HG03460 (cell line): ENCODE data around the gene PCSK5.

ENCODE experiments used
- ATAC-seq: cut with Tn5 transposase; IDR thresholded peaks from one replicate; pipeline ENCODE4 v1.9.1; 2021; ENCODE audit not compliant: unreplicated experiment

PCSK5 gene

GRCh38 chr9:75998096-75998780, 107.8 kb downstream of the PCSK5 start:
- no peak for ATAC-seq

GRCh38 chr9:76001459-76001858, 111.0 kb downstream of the PCSK5 start:
- ATAC-seq: no peak

- ATAC-seq: no peak
These were observed 112.6 kb downstream of the PCSK5 start for GRCh38 chr9:76003041-76003440.

GRCh38 chr9:76004526-76004925, 114.1 kb downstream of the PCSK5 start:
- no peak for ATAC-seq

- ATAC-seq: no peak
These were observed 117.5 kb downstream of the PCSK5 start for GRCh38 chr9:76007935-76008334.

- no peak for ATAC-seq
These were observed 123.3 kb downstream of the PCSK5 start for GRCh38 chr9:76013809-76014208.

- ATAC-seq: no peak
These were observed 127.8 kb downstream of the PCSK5 start for GRCh38 chr9:76018235-76018634.

GRCh38 chr9:76018761-76019160, 128.3 kb downstream of the PCSK5 start:
- no peak for ATAC-seq

- ATAC-seq: no peak
These were observed 130.2 kb downstream of the PCSK5 start for GRCh38 chr9:76020652-76021051.

- no peak for ATAC-seq
These were observed 131.8 kb downstream of the PCSK5 start for GRCh38 chr9:76022317-76022716.

GRCh38 chr9:76023715-76024195, 133.3 kb downstream of the PCSK5 start:
- ATAC-seq: no peak

GRCh38 chr9:76025286-76025685, 134.8 kb downstream of the PCSK5 start:
- no peak for ATAC-seq

GRCh38 chr9:76026796-76027195, 136.3 kb downstream of the PCSK5 start:
- ATAC-seq: no peak

- ATAC-seq: no peak
These were observed 136.9 kb downstream of the PCSK5 start for GRCh38 chr9:76027416-76027815.

GRCh38 chr9:76027861-76028260, 137.4 kb downstream of the PCSK5 start:
- ATAC-seq: no peak

- no peak for ATAC-seq
These were observed 141.7 kb downstream of the PCSK5 start for GRCh38 chr9:76032038-76032796.

GRCh38 chr9:76032797-76033373, 142.4 kb downstream of the PCSK5 start:
- no peak for ATAC-seq

GRCh38 chr9:76034049-76034448, 143.6 kb downstream of the PCSK5 start:
- ATAC-seq: no peak

GRCh38 chr9:76036762-76037161, 146.3 kb downstream of the PCSK5 start:
- no peak for ATAC-seq

GRCh38 chr9:76037587-76038225, 147.2 kb downstream of the PCSK5 start:
- ATAC-seq: no peak

- ATAC-seq: no peak
These were observed 148.0 kb downstream of the PCSK5 start for GRCh38 chr9:76038431-76038830.
